HCT116 (cell line): Measurements from ENCODE around the gene PLA2G2D. TPM values are rescaled to one million over a fixed set of nuclear protein-coding genes. Genes with fewer than 3 reads are reported as not detected.

Experiments used
- ATAC-seq: fragments of 200-7000 bp; cut with Tn5 transposase; 2 replicates; pipeline ENCODE4 v1.9.1; 2020; ENCODE audit warnings: mild to moderate bottlenecking, moderate library complexity
- BruUV-seq: library from RNA; stranded (reverse); fragments of 400-500 nt; replicated peaks from 2 replicates; lab custom pipeline; 2021; lab: Mats Ljungman, UMichigan
- CTCF ChIA-PET: fragments of 300-600 bp; sonication (Branson Sonifier 250); formaldehyde crosslinking; loops from one replicate; lab custom pipeline; 2021; ENCODE audit warnings: antibody characterized with exemption; lab: Charles Lee
- POLR2A ChIA-PET: fragments of 300-600, 350-600 bp; sonication (Branson Sonifier 250); formaldehyde crosslinking; loops from one replicate; lab custom pipeline; 2021; ENCODE audit warnings: antibody characterized with exemption; lab: Charles Lee
- RAD21 ChIA-PET, 2 experiments: fragments of 300-600 bp; sonication (Branson Sonifier 250); formaldehyde crosslinking; loops; one replicate each; lab custom pipeline; 2023; ENCODE audit warnings: low total read pairs in 2 of 2; ENCODE audit not compliant: uncharacterized antibody in 2 of 2, unreplicated experiment in 2 of 2, low non-redundant PET in 1 of 2; lab: Charles Lee
- DNase-seq: peaks from one replicate; pipeline ENCODE4 v3.0.0-alpha.2; 2010; ENCODE audit warnings: low read depth, low spot score
- H2AFZ ChIP-seq: fragments of 200-600 bp; shearing (Covaris generic), sonication (generic); 2 replicates; pipeline ENCODE4 v1.6.1; 2017; ENCODE audit warnings: low read depth, mixed run types, mixed read lengths, antibody characterized with exemption, low read length; ENCODE audit not compliant: poor library complexity, severe bottlenecking
- H3K27ac ChIP-seq: 2 replicates; pipeline ENCODE4 v1.5.1; 2012; ENCODE audit warnings: low read depth, low read length
- H3K27me3 ChIP-seq: fragments of 200-600 bp; sonication (generic); 2 replicates; pipeline ENCODE4 v1.6.1; 2016; ENCODE audit warnings: mixed run types, low read length, mixed read lengths; ENCODE audit not compliant: insufficient read depth
- H3K36me3 ChIP-seq, 2 experiments: fragments of 200-500 bp in 1 of 2; fragments of 200-600 bp in 1 of 2; sonication (Bioruptor generic) in 1 of 2; sonication (generic) in 1 of 2; 2 replicates each; pipeline versions ENCODE4 v1.5.1 to v1.6.1; 2014 to 2016; ENCODE audit warnings: low read length in 2 of 2, inconsistent platforms in 1 of 2, mixed read lengths in 1 of 2, mixed run types in 1 of 2; ENCODE audit not compliant: insufficient read depth in 2 of 2, control insufficient read depth in 1 of 2
- H3K4me1 ChIP-seq, 2 experiments: fragments of 200-600 bp in 1 of 2; sonication (generic) in 1 of 2; 2 replicates each; pipeline versions ENCODE4 v1.5.1 to v1.6.1; 2012 to 2017; ENCODE audit warnings: low read length in 2 of 2, inconsistent platforms in 1 of 2, mild to moderate bottlenecking in 1 of 2, mixed read lengths in 1 of 2, mixed run types in 1 of 2, moderate library complexity in 1 of 2; ENCODE audit not compliant: insufficient read depth in 2 of 2, control insufficient read depth in 1 of 2
- H3K4me2 ChIP-seq: fragments of 200-600 bp; sonication (generic); 2 replicates; pipeline ENCODE4 v1.6.1; 2017; ENCODE audit warnings: mixed run types, low read length, mixed read lengths
- H3K4me3 ChIP-seq, 2 experiments: fragments of 200-600 bp in 1 of 2; sonication (generic) in 1 of 2; replicated peaks in 1 of 2; 2 replicates each; pipeline ENCODE4 v1.5.1; 2011 to 2016; ENCODE audit warnings: low read length in 2 of 2, control low read depth in 1 of 2, low read depth in 1 of 2, mild to moderate bottlenecking in 1 of 2, mixed read lengths in 1 of 2, mixed run types in 1 of 2
- H3K79me2 ChIP-seq: fragments of 200-600 bp; sonication (generic); 2 replicates; pipeline ENCODE4 v1.6.1; 2017; ENCODE audit warnings: mild to moderate bottlenecking, mixed run types, low read length, moderate library complexity, mixed read lengths; ENCODE audit not compliant: insufficient read depth
- H3K9ac ChIP-seq: fragments of 200-600 bp; sonication (generic); 2 replicates; pipeline ENCODE4 v1.6.1; 2016; ENCODE audit warnings: low read length, mixed read lengths
- H3K9me2 ChIP-seq: fragments of 200-600 bp; sonication (generic), shearing (Covaris generic); 2 replicates; pipeline ENCODE4 v1.6.1; 2017; ENCODE audit warnings: mixed run types, mild to moderate bottlenecking, moderate library complexity; ENCODE audit not compliant: insufficient read depth
- H3K9me3 ChIP-seq, 2 experiments: fragments of 200-500 bp in 1 of 2; fragments of 200-600 bp in 1 of 2; sonication (Bioruptor generic) in 1 of 2; sonication (generic) in 1 of 2; 2 replicates each; pipeline ENCODE4 v1.6.1; 2014 to 2017; ENCODE audit warnings: low read length in 2 of 2, mixed read lengths in 2 of 2, inconsistent platforms in 1 of 2, low read depth in 1 of 2, mild to moderate bottlenecking in 1 of 2, mixed run types in 1 of 2, moderate library complexity in 1 of 2; ENCODE audit not compliant: control insufficient read depth in 1 of 2, insufficient read depth in 1 of 2
- H4K20me1 ChIP-seq: fragments of 200-600 bp; sonication (generic), shearing (Covaris generic); 2 replicates; pipeline ENCODE4 v1.6.1; 2017; ENCODE audit warnings: mixed run types, mild to moderate bottlenecking, moderate library complexity; ENCODE audit not compliant: insufficient read depth
- ATF3 ChIP-seq: IDR thresholded peaks from 2 replicates; pipeline ENCODE4 v1.6.1; 2012
- CBX3 ChIP-seq: IDR thresholded peaks from 2 replicates; pipeline ENCODE4 v1.6.1; 2012; ENCODE audit warnings: low read depth
- CEBPB ChIP-seq: IDR thresholded peaks from 2 replicates; pipeline ENCODE4 v1.6.1; 2012; ENCODE audit warnings: low read depth
- CTCF ChIP-seq, 3 experiments: fragments of 200-600 bp in 1 of 3; sonication (generic) in 1 of 3; IDR thresholded peaks in 2 of 3; conservative IDR thresholded peaks in 1 of 3; 2 replicates each; pipeline ENCODE4 v1.5.1; 2012 to 2017; ENCODE audit warnings: low read depth in 2 of 3, low read length in 2 of 3, antibody characterized with exemption in 1 of 3, borderline replicate concordance in 1 of 3, control low read depth in 1 of 3, mild to moderate bottlenecking in 1 of 3, mixed read lengths in 1 of 3, mixed run types in 1 of 3, moderate library complexity in 1 of 3; ENCODE audit not compliant: insufficient read depth in 1 of 3
- EGR1 ChIP-seq: IDR thresholded peaks from 2 replicates; pipeline ENCODE4 v1.6.1; 2012; ENCODE audit warnings: low read depth
- FOSL1 ChIP-seq: IDR thresholded peaks from 2 replicates; pipeline ENCODE4 v1.6.1; 2012; ENCODE audit warnings: low read depth
- JUND ChIP-seq: IDR thresholded peaks from 2 replicates; pipeline ENCODE4 v1.6.1; 2012
- MAX ChIP-seq: IDR thresholded peaks from 2 replicates; pipeline ENCODE4 v1.6.1; 2012
- POLR2A ChIP-seq: IDR thresholded peaks from 2 replicates; pipeline ENCODE4 v1.7.0; 2011; ENCODE audit warnings: borderline replicate concordance; ENCODE audit not compliant: insufficient read depth, insufficient read length; ENCODE audit errors: extremely low read depth
- POLR2AphosphoS5 ChIP-seq: IDR thresholded peaks from 2 replicates; pipeline ENCODE4 v1.6.1; 2011; ENCODE audit warnings: mild to moderate bottlenecking, low read depth, low read length, moderate library complexity
- REST ChIP-seq: IDR thresholded peaks from 2 replicates; pipeline ENCODE4 v1.6.1; 2012; ENCODE audit warnings: low read depth
- SRF ChIP-seq: IDR thresholded peaks from 2 replicates; pipeline ENCODE4 v1.6.1; 2012; ENCODE audit warnings: low read depth
- TCF7L2 ChIP-seq: IDR thresholded peaks from 2 replicates; pipeline ENCODE4 v1.7.0; 2011; ENCODE audit warnings: borderline replicate concordance, inconsistent platforms; ENCODE audit not compliant: insufficient read depth, insufficient read length; ENCODE audit errors: extremely low read depth
- ZFX ChIP-seq: fragments of 450-650 bp; IDR thresholded peaks from 2 replicates; pipeline ENCODE4 v1.6.1; 2017
- ZNF274 ChIP-seq: fragments of 200-500 bp; sonication (Bioruptor generic); IDR thresholded peaks from 2 replicates; pipeline ENCODE4 v1.6.1; 2014; ENCODE audit warnings: mild to moderate bottlenecking, low read depth, low read length, inconsistent platforms
- intact Hi-C: fragments of 100-400 bp; cut with micrococcal nuclease; formaldehyde crosslinking; loops from 2 replicates; pipeline ENCODE4 v1.10.0; 2022
- total RNA-seq: library from RNA; stranded (reverse); gene quantifications from one replicate; pipeline ENCODE4 v1.2.1, GENCODE V29; 2021; ENCODE audit not compliant: unreplicated experiment

PLA2G2D gene
- total RNA-seq, 1 experiment from 2014 or later: not detected

GRCh38 chr1:20076710-20077461, 42.5 kb downstream of the PLA2G2D start:
- no TSS peak for BruUV-seq
- no peaks in the 10 kb centered on the region for H3K9me3 ChIP-seq
- no peak overlapping the region for H3K4me3 ChIP-seq
- TF ChIP-seq FOSL1 (no peak), SRF (no peak), ATF3 (no peak), EGR1 (no peak), CTCF (IDR thresholded peaks at IDR 0.05 in 2 of 3, conservative IDR thresholded peaks at IDR 0.05 in 1 of 3; ENCODE audit: borderline replicate concordance in 1 of 3, insufficient read depth in 1 of 3, low read depth in 2 of 3, low read length in 2 of 3) (no peak), ZFX (no peak), POLR2A (no peak), POLR2AphosphoS5 (no peak), CBX3 (no peak), MAX (no peak), TCF7L2 (no peak), CEBPB (no peak), JUND (no peak), ZNF274 (no peak), REST (no peak)
- no peaks in the 10 kb centered on the region for H3K27me3 ChIP-seq
- H2AFZ ChIP-seq: no peak overlapping the region
- intact Hi-C loops: no loop called here
- H3K27ac ChIP-seq: no peak overlapping the region
- ChIA-PET CTCF (no interaction called here), RAD21 (no interaction called here), POLR2A (interaction anchor here (0.6 kb wide), 1 partner anchor 28 kb away, joined by 3 read pairs; no protein-coding TSS in a partner anchor)
- no peaks in the 10 kb centered on the region for H3K4me1 ChIP-seq
- no peaks in the 10 kb centered on the region for H4K20me1 ChIP-seq
- DNase-seq (no peak), ATAC-seq (no peak)
- no peaks in the 10 kb centered on the region for H3K9me2 ChIP-seq
- H3K79me2 ChIP-seq: no peaks in the 10 kb centered on the region
- no peak overlapping the region for H3K4me2 ChIP-seq
- H3K36me3 ChIP-seq: no peaks in the 10 kb centered on the region
- H3K9ac ChIP-seq: no peak overlapping the region
